ENCODE measurements around the gene MELTF. TPM values are rescaled to one million over a fixed set of nuclear protein-coding genes. Genes with fewer than 3 reads are reported as not detected.

MELTF gene
- total RNA-seq, 1 experiment from 2014 or later: 6.0 TPM

- Histone ChIP-seq H3K27ac (no peak overlapping the region), H3K36me3 (no peaks in the 10 kb centered on the region), H3K27me3 (no peaks in the 10 kb centered on the region), H3K9me3 (replicated peaks) (no peaks in the 10 kb centered on the region), H3K4me1 (peaks cover 9% of the 10 kb centered on the region; the same call in 1 of the 2 replicates), H3K4me3 (no peak overlapping the region)
- peak in 1 of 2 experiments; percentile 32 for DNase-seq
Measured at GRCh38 chr3:197031315-197032285, 2.0 kb upstream of the MELTF start.

DNA sequence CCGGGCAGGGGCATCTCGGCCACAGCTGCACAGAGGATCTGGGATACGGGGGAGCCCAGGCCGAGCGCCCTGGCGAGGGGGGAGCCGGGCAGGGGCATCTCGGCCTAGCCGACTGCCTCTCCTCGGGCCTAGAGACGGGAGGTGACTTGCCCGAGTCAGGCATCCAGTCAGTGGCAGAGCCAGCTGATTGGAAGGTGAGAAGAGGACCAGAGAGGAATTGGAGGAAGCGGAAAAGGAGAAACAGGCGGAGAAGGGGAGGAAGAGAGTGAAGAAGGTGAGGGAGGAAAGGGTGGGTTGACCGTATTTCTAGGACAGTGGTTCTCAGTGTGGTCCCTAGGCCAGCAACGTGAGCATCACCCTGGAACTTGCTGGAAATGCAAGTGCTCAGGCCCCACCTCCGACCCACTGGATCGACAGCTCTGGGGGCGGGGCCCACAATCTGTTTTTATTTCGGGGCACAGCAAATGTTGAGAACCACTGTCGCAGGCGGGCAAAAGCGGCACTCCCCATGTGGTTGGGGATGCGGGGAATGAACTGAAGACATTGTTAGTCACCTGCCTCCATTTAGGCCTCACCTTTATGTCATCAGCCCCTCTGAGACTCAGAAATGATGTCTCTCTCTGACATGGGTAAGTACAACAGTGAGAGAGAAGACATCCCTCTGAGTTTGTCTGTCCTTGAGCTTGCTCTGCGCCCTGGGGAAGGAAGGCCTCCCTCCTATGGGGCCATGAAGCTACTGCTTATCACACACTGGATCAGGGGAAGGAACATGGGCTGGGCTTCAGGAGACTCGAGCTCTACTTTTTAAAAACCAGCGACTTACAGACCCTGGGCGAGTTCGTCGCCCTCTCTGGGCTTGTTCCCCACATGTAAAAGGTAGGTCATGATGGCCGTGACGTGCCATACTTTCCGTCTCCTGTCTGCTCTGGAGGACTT lies 1.0 kb upstream of the MELTF start:
- Histone ChIP-seq H3K36me3 (no peaks in the 10 kb centered on the region), H3K4me1 (peaks cover 9% of the 10 kb centered on the region; the same call in 1 of the 2 replicates), H3K27ac (peak overlapping the region; percentile 44; the same call in 1 of the 2 replicates), H3K9me3 (replicated peaks) (no peaks in the 10 kb centered on the region), H3K4me3 (peak overlapping the region; percentile 47), H3K27me3 (no peaks in the 10 kb centered on the region)
- peak in 1 of 2 experiments; percentile 36 for DNase-seq

DNA sequence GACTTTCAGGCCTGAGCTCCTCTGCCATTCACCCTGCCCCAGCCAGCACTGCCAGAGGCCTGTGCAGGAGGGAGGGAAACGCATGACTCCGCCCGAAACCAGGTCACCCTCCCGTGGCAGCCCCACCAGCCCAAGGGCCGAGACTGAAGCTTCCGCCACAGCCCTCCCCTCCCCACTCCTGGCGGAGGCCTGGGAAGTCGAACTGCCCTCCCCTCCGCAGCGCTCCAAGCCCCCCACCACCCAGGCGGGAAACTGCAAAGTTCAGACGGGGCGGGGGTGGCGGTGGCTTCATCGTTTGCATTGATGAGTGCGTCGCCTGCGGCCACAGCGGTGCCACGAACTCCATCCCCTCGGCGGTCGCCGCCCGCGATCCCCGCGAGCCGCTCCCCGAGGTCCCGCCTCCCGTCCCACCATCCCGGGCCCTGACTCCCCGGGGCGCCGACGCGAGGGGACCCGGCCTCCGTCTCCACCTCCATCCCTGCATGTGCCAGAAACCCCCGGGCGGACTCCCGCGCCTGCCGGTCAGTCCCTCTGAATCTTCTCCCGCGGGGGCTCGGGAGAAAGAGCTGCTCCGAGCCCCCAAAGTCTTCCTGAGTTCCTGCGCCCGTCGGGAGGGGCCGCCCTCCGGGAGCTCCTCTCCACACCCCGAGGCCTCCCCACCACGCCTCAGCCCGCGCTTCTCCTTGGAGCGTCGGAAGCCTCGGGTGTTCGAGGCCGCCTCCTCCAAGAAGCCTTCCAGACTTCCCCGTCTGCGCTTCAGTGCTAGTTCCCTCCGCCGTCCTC lies 698 bp downstream of the MELTF start:
- DNase-seq: no peak
- Histone ChIP-seq H3K27ac (peak overlapping the region; percentile 79), H3K4me3 (peak overlapping the region; percentile 75), H3K36me3 (no peaks in the 10 kb centered on the region), H3K9me3 (replicated peaks) (no peaks in the 10 kb centered on the region), H3K27me3 (no peaks in the 10 kb centered on the region), H3K4me1 (peaks cover 9% of the 10 kb centered on the region; the same call in 1 of the 2 replicates)

GRCh38 chr3:197027896-197028727 lies 1.5 kb downstream of the MELTF start:
- Histone ChIP-seq H3K36me3 (no peaks in the 10 kb centered on the region), H3K27ac (no peak overlapping the region), H3K4me3 (no peak overlapping the region), H3K9me3 (replicated peaks) (no peaks in the 10 kb centered on the region), H3K4me1 (peaks cover 9% of the 10 kb centered on the region; the same call in 1 of the 2 replicates), H3K27me3 (no peaks in the 10 kb centered on the region)
- no peak for DNase-seq

- H3K9me3 ChIP-seq (replicated peaks): no peaks in the 10 kb centered on the region
- peaks cover 9% of the 10 kb centered on the region; the same call in 1 of the 2 replicates for H3K4me1 ChIP-seq
- DNase-seq: no peak
- no peak overlapping the region for H3K4me3 ChIP-seq
- no peaks in the 10 kb centered on the region for H3K27me3 ChIP-seq
- H3K27ac ChIP-seq: no peak overlapping the region
- no peaks in the 10 kb centered on the region for H3K36me3 ChIP-seq
Measured at GRCh38 chr3:197027151-197027895, 2.3 kb downstream of the MELTF start.

DNA sequence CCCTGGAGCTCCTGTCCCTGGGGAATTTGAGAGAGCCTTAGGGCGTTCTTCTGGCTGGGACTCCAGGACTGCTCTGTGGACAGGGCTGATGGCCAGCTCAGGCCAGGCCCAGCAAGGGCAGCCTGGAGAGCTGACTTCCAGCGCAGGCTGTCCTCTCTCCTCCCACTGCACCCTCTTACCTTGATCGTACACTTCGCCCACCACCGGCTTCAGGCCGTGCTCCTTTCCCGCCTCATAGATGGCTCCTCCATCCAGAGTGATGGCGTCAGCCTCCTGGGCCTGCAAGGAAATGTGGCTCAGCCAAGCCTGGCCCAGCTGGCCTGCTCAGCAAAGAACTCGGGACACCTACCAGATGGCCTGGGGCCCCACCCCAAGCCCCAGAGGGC lies 3.1 kb downstream of the MELTF start:
- no peak for DNase-seq
- Histone ChIP-seq H3K36me3 (no peaks in the 10 kb centered on the region), H3K27ac (no peak overlapping the region), H3K9me3 (replicated peaks) (no peaks in the 10 kb centered on the region), H3K4me1 (peaks cover 9% of the 10 kb centered on the region; the same call in 1 of the 2 replicates), H3K4me3 (no peak overlapping the region), H3K27me3 (no peaks in the 10 kb centered on the region)

- Histone ChIP-seq H3K36me3 (no peaks in the 10 kb centered on the region), H3K27ac (no peak overlapping the region), H3K27me3 (no peaks in the 10 kb centered on the region), H3K4me1 (peaks cover 6% of the 10 kb centered on the region; the same call in 1 of the 2 replicates), H3K9me3 (replicated peaks) (no peaks in the 10 kb centered on the region), H3K4me3 (no peak overlapping the region)
- no peak for DNase-seq
Measured at GRCh38 chr3:197025736-197026480, 3.7 kb downstream of the MELTF start.

DNA sequence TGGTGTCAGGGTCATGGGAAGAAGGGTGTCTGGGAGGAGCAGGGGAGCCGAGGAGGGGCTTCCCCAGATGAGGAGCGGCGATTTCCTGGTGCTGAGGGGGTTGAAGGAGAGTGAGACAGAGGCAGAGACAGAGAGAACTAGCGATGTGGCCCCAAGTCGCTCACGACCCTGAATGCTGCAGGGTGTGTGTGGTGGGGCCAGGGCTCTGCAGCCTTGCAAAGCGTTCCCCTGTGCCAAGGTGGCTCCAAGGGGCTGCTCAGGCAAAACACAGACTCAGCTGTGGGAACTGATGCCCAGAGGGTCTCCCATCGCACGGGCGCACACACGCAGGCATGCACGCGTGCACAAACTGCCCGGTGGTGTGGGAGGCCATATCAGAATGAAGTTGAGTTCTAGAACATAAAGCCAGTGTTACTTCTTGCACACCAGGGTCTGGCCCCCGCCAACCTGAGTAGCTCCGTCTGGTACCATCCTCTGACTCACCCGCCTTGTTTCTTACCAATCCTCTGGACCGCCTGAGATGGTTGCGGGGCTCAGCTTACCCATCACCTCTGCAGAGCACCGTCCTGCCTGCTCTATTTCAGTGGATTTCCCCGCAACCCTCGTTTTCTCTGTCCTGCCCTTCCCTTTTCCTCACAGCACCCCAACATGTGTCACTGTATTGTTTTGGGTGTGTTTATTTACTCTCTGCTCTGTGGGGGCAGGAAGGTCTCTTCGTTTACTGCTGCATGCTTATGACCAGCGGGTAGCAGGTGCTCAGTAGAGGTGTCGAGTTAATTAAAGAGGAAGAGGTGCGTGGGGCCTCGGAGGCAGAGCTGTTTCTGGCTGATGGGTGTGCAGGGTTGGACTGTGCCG lies 4.5 kb downstream of the MELTF start:
- Histone ChIP-seq H3K27me3 (no peaks in the 10 kb centered on the region), H3K27ac (no peak overlapping the region), H3K4me3 (no peak overlapping the region), H3K4me1 (no peaks in the 10 kb centered on the region), H3K36me3 (no peaks in the 10 kb centered on the region), H3K9me3 (replicated peaks) (no peaks in the 10 kb centered on the region)
- DNase-seq: no peak

DNA sequence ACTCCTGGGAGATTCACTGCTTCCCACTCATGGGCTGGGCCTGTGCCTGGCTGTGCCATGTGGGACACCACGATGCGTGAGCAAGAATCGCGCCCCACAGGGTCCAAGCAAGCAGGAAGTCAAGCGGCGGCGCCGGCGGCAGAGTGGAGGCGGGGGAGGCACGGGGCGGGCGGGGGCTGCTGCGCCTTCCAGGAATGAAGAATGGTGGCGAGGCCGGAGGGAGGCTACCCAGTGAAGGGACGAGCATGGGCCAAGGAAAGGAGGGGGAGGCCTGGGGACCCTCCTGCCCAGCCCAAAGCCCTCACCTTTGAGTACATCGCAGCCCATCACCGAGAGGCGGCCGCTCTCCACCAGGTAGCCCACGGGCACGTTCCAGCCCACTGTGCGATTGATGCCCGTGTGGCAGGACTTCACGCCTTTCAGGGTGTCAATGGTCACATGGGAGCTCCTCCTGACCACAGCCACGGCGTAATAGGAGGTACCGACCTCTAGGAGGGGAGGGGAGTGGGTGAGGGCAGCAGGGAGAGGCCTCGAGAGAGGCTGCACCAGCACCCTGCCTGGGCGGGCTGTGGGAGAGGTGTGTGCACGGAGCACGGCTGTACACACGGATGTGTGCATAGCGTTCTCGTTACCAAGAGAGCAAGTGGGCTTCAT lies 5.5 kb downstream of the MELTF start:
- H3K9me3 ChIP-seq (replicated peaks): no peaks in the 10 kb centered on the region
- H3K4me3 ChIP-seq: no peak overlapping the region; the same call in 1 of the 2 replicates
- H3K36me3 ChIP-seq: no peaks in the 10 kb centered on the region
- H3K4me1 ChIP-seq: no peaks in the 10 kb centered on the region
- H3K27ac ChIP-seq: no peak overlapping the region
- no peak for DNase-seq
- no peaks in the 10 kb centered on the region; the same call in 1 of the 2 replicates for H3K27me3 ChIP-seq

DNA sequence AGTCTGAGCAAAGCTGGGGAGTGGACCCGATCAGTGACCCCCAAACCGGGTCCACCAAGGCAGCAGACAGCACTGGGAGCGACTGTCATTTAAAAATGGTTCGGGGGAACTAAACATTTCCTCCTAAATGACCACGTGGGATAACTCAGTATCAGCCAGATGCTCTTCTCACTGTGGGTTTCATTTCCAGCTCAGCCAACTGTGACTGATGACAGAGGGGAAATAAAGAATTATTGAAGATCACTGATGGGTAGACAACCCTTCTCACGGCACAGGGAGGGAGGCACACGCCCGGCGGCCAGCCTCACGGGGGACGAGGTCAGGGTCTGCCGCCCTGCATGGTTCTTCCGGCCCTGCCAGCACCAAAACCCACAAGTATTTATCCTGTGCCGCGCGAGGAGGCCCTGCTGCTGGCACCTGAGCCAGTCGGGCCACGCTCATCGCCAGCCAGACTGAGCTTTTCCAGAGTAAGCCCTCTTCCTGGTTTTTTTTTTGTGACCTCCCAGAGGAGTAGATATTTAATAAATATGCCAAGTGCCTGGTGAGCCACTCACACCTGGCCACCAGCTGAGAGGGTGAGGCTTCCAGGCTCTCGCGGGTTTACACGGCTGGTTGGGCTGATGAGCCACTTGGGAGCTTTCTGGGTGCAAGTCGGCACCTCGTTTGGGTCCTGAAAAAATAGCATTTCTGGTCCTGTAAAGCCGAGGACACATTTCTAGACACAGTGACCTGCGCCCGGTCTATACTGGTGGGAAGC lies 6.2 kb downstream of the MELTF start:
- Histone ChIP-seq H3K27me3 (no peaks in the 10 kb centered on the region; the same call in 1 of the 2 replicates), H3K36me3 (no peaks in the 10 kb centered on the region)

More for the DNA sequence above, 6.2 kb downstream of the MELTF start:
- H3K4me1 ChIP-seq: no peaks in the 10 kb centered on the region
- H3K4me3 ChIP-seq: peak overlapping the region; percentile 43
- H3K9me3 ChIP-seq (replicated peaks): no peaks in the 10 kb centered on the region
- peak in 1 of 2 experiments; percentile 44 for DNase-seq
- H3K27ac ChIP-seq: no peak overlapping the region

Data from SJCRH30 (cell line).